ENCODE data around the gene RAB41. TPM values are rescaled to one million over a fixed set of nuclear protein-coding genes. Genes with fewer than 3 reads are reported as not detected.
A peak's percentile ranks its signal among the peaks of the same experiment; 100 is the strongest.

Gene RAB41
- total RNA-seq, 1 experiment from 2014 or later = not detected

DNA sequence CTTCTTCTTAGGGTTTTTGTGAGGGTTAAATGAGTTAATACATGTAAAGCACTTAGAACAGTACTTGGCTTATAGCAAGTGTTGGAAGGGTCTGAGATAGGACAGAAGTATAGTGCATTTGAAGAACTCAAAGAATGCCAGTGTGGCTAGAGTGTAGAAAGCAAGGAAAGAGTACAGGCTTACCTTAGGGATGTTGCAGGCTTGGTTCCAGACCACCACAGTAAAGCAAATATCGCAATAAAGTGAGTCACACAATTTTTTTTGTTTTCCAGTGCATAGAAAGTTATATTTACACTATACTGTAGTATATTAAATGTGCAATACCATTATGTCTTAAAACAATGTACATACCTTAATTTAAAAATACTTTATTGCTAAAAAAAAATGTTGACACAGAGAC is 49.2 kb downstream of the RAB41 start:
- ChIA-PET POLR2A (ENCODE audit: unreplicated experiment) (no interaction called here), CTCF (no interaction called here)
- H3K27ac ChIP-seq (ENCODE audit: low read length) = no peak overlapping the region
- H3F3A ChIP-seq (ENCODE audit: low read length, unreplicated experiment) = no peaks in the 10 kb centered on the region
- H3K36me3 ChIP-seq (ENCODE audit: low read depth, low read length) = peaks cover 43% of the 10 kb centered on the region
- H3K9me3 ChIP-seq (ENCODE audit: low read length) = no peaks in the 10 kb centered on the region
- no peaks in the 10 kb centered on the region for H3K9me2 ChIP-seq (replicated peaks; ENCODE audit: low read length)
- peaks cover 5% of the 10 kb centered on the region; the same call in 1 of the 2 replicates for H3K4me1 ChIP-seq (ENCODE audit: insufficient read depth, low read length)
- no peak overlapping the region for H3K9ac ChIP-seq (ENCODE audit: low read length)
- no peaks in the 10 kb centered on the region for H4K20me1 ChIP-seq (ENCODE audit: low read length)
- H3K4me3 ChIP-seq (ENCODE audit: low read length) = no peak overlapping the region
- H3K27me3 ChIP-seq (ENCODE audit: low read length) = no peaks in the 10 kb centered on the region
- TF ChIP-seq EZH2phosphoT487 (IDR thresholded peaks at IDR 0.05; ENCODE audit: borderline replicate concordance, low read length) = no peak
- TF ChIP-seq, protein P1, sequence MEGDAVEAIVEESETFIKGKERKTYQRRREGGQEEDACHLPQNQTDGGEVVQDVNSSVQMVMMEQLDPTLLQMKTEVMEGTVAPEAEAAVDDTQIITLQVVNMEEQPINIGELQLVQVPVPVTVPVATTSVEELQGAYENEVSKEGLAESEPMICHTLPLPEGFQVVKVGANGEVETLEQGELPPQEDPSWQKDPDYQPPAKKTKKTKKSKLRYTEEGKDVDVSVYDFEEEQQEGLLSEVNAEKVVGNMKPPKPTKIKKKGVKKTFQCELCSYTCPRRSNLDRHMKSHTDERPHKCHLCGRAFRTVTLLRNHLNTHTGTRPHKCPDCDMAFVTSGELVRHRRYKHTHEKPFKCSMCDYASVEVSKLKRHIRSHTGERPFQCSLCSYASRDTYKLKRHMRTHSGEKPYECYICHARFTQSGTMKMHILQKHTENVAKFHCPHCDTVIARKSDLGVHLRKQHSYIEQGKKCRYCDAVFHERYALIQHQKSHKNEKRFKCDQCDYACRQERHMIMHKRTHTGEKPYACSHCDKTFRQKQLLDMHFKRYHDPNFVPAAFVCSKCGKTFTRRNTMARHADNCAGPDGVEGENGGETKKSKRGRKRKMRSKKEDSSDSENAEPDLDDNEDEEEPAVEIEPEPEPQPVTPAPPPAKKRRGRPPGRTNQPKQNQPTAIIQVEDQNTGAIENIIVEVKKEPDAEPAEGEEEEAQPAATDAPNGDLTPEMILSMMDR (conservative IDR thresholded peaks at IDR 0.05; ENCODE audit: low read depth, low read length) = no peak
- TF ChIP-seq EZH2 (IDR thresholded peaks at IDR 0.05; ENCODE audit: low read length, unreplicated experiment) = no peak
- DNase-seq (peak; percentile 51), ATAC-seq (peak; percentile 92)
- no peaks in the 10 kb centered on the region for H3K79me2 ChIP-seq (ENCODE audit: low read length)
- BruUV-seq (replicated peaks) = no TSS peak
- intact Hi-C loops (cut with micrococcal nuclease) = loop anchor here (1.0 to 10.0 kb wide), 3 partner anchors 39 to 224 kb away; partner anchors contain the start of gene KIF4A
- no peak overlapping the region for H2AFZ ChIP-seq (ENCODE audit: low read length)
- no peak overlapping the region for H3K4me2 ChIP-seq (ENCODE audit: low read length)

DNA sequence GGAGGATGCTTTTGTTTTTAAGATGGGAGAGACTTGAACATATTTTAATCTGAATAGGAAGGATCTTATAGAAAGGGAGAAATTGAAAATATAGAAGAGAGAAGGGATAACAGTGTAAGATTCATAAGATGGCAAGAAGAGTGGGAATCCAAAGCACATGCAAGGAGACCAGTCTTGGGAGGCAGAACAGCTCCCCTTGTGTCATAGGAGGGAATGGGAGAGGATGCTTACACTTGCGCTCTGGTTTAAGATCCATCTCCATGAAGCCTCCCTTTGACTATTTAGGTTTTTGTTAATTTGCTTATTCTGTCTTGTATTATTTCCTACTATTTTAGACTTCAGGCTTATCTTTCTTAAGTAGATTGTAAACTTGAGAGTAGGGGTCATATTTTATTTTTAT is 50.6 kb downstream of the RAB41 start:
- no peaks in the 10 kb centered on the region for H3K9me2 ChIP-seq (replicated peaks; ENCODE audit: low read length)
- no peaks in the 10 kb centered on the region for H3F3A ChIP-seq (ENCODE audit: low read length, unreplicated experiment)
- H3K4me2 ChIP-seq (ENCODE audit: low read length) = no peak overlapping the region
- ChIA-PET CTCF (no interaction called here), POLR2A (ENCODE audit: unreplicated experiment) (no interaction called here)
- H3K9me3 ChIP-seq (ENCODE audit: low read length) = no peaks in the 10 kb centered on the region
- ATAC-seq (no peak), DNase-seq (no peak)
- no TSS peak for BruUV-seq (replicated peaks)
- no peak overlapping the region for H2AFZ ChIP-seq (ENCODE audit: low read length)
- peaks cover 42% of the 10 kb centered on the region for H3K36me3 ChIP-seq (ENCODE audit: low read depth, low read length)
- intact Hi-C loops (cut with micrococcal nuclease) = loop anchor here (5.0 to 10.0 kb wide), 2 partner anchors 40 to 222 kb away; partner anchors contain the start of gene KIF4A
- no peak overlapping the region for H3K4me3 ChIP-seq (ENCODE audit: low read length)
- peaks cover 5% of the 10 kb centered on the region; the same call in 1 of the 2 replicates for H3K4me1 ChIP-seq (ENCODE audit: insufficient read depth, low read length)
- no peak for TF ChIP-seq EZH2 (IDR thresholded peaks at IDR 0.05; ENCODE audit: low read length, unreplicated experiment)
- no peak for TF ChIP-seq EZH2phosphoT487 (IDR thresholded peaks at IDR 0.05; ENCODE audit: borderline replicate concordance, low read length)
- TF ChIP-seq, protein P1 (conservative IDR thresholded peaks at IDR 0.05; ENCODE audit: low read depth, low read length) = peak; percentile 37; the same call in 1 of the 2 replicates
- no peak overlapping the region for H3K9ac ChIP-seq (ENCODE audit: low read length)
- H3K79me2 ChIP-seq (ENCODE audit: low read length) = no peaks in the 10 kb centered on the region
- H3K27ac ChIP-seq (ENCODE audit: low read length) = no peak overlapping the region
- no peaks in the 10 kb centered on the region for H4K20me1 ChIP-seq (ENCODE audit: low read length)
- H3K27me3 ChIP-seq (ENCODE audit: low read length) = no peaks in the 10 kb centered on the region

Other genes starting within 250 kb of the RAB41 start
- not detected in 2 replicates for gene AWAT2, start 232.2 kb upstream of the RAB41 start, total RNA-seq (2014; rRNA removed)
- not detected in 2 replicates for gene OTUD6A, start 219.7 kb upstream of the RAB41 start, total RNA-seq (2014; rRNA removed)
- gene IGBP1, start 148.7 kb upstream of the RAB41 start, total RNA-seq (2014; rRNA removed) = 43.0 and 51.1 TPM in 2 replicates
- gene DGAT2L6, start 104.7 kb upstream of the RAB41 start, total RNA-seq (2014; rRNA removed) = not detected in 2 replicates
- gene AWAT1, start 47.5 kb upstream of the RAB41 start, total RNA-seq (2014; rRNA removed) = not detected in 2 replicates
- 0.62 TPM in 1 of 2 replicates, not detected in the other for gene P2RY4, start 22.0 kb upstream of the RAB41 start, total RNA-seq (2014; rRNA removed)
- gene ARR3, start 13.8 kb upstream of the RAB41 start, total RNA-seq (2014; rRNA removed) = not detected in 2 replicates
- gene PDZD11, start 7.8 kb downstream of the RAB41 start, total RNA-seq (2014; rRNA removed) = 69.5 and 83.0 TPM in 2 replicates
- 35.8 and 43.5 TPM in 2 replicates for gene KIF4A, start 7.9 kb downstream of the RAB41 start, total RNA-seq (2014; rRNA removed)
- gene GDPD2, start 141.1 kb downstream of the RAB41 start, total RNA-seq (2014; rRNA removed) = 0.04 TPM in 1 of 2 replicates, not detected in the other
- gene DLG3, start 162.7 kb downstream of the RAB41 start, total RNA-seq (2014; rRNA removed) = 26.4 and 32.7 TPM in 2 replicates

All from PC-3 (cell line).